Brain pericyte (primary cell): ENCODE measurements around the gene PIK3CA.
"Not testable (repeated sequence)": the region's sequence is repeated elsewhere in the genome, so short reads cannot be mapped to it uniquely, and the experiment has no call there.

Experiments used
- DNase-seq: peaks from one replicate; pipeline ENCODE4 v3.0.0-alpha.2; 2012; ENCODE audit warnings: low read depth, low spot score

Gene PIK3CA

GRCh38 chr3:179196700-179197099 lies 48.5 kb downstream of the PIK3CA start:
- no peak for DNase-seq

GRCh38 chr3:179200790-179201189 lies 52.6 kb downstream of the PIK3CA start:
- DNase-seq: no peak

GRCh38 chr3:179215550-179215949 lies 67.4 kb downstream of the PIK3CA start:
- not testable (repeated sequence) for DNase-seq

GRCh38 chr3:179218213-179218612 lies 70.1 kb downstream of the PIK3CA start:
- not testable (repeated sequence) for DNase-seq

GRCh38 chr3:179223548-179223947 lies 75.4 kb downstream of the PIK3CA start:
- no peak for DNase-seq

- DNase-seq: no peak
Measured at GRCh38 chr3:179224584-179224983, 76.4 kb downstream of the PIK3CA start.

GRCh38 chr3:179227349-179227748 lies 79.2 kb downstream of the PIK3CA start:
- no peak for DNase-seq

GRCh38 chr3:179229177-179229576 lies 81.0 kb downstream of the PIK3CA start:
- DNase-seq: no peak

- no peak for DNase-seq
Measured at GRCh38 chr3:179233043-179233442, 84.9 kb downstream of the PIK3CA start.

GRCh38 chr3:179234199-179234598 lies 86.0 kb downstream of the PIK3CA start:
- no peak for DNase-seq

- no peak for DNase-seq
Measured at GRCh38 chr3:179236669-179237301, 88.6 kb downstream of the PIK3CA start.

GRCh38 chr3:179240299-179240698 lies 92.1 kb downstream of the PIK3CA start:
- not testable (repeated sequence) for DNase-seq

- DNase-seq: not testable (repeated sequence)
Measured at GRCh38 chr3:179242859-179243258, 94.7 kb downstream of the PIK3CA start.

GRCh38 chr3:179244878-179245277 lies 96.7 kb downstream of the PIK3CA start:
- DNase-seq: no peak

- no peak for DNase-seq
Measured at GRCh38 chr3:179247289-179248015, 99.3 kb downstream of the PIK3CA start.

GRCh38 chr3:179250803-179251476 lies 102.8 kb downstream of the PIK3CA start, which contains the start of gene KCNMB3:
Gene KCNMB3 (minus strand): TSS chr3:179251114. CDS start chr3:179250990, 124 bp downstream.
- DNase-seq: no peak

GRCh38 chr3:179256813-179257212 lies 108.7 kb downstream of the PIK3CA start:
- DNase-seq: no peak

- not testable (repeated sequence) for DNase-seq
Measured at GRCh38 chr3:179257742-179258141, 109.6 kb downstream of the PIK3CA start.

- DNase-seq: no peak
Measured at GRCh38 chr3:179258820-179259219, 110.7 kb downstream of the PIK3CA start.

- not testable (repeated sequence) for DNase-seq
Measured at GRCh38 chr3:179259959-179260756, 112.0 kb downstream of the PIK3CA start.

- no peak for DNase-seq
Measured at GRCh38 chr3:179260949-179261765, 113.0 kb downstream of the PIK3CA start.
